Adipocyte (in vitro differentiated cells): ENCODE measurements around the gene COL4A2.
"Not testable (repeated sequence)": the region's sequence is repeated elsewhere in the genome, so short reads cannot be mapped to it uniquely, and the experiment has no call there.

Experiments
- DNase-seq: peaks from one replicate; pipeline ENCODE4 v3.0.0-alpha.2; 2015; ENCODE audit warnings: low read depth
- H3K27me3 ChIP-seq: replicated peaks from 2 replicates; pipeline ENCODE4 v1.7.0; 2013; ENCODE audit warnings: mild to moderate bottlenecking, low read length, moderate library complexity; ENCODE audit not compliant: control insufficient read depth, insufficient read depth
- H3K36me3 ChIP-seq: 2 replicates; pipeline ENCODE4 v1.7.0; 2013; ENCODE audit warnings: low read length, mild to moderate bottlenecking, moderate library complexity; ENCODE audit not compliant: control insufficient read depth, insufficient read depth, severe bottlenecking
- H3K4me1 ChIP-seq: 2 replicates; pipeline ENCODE4 v1.7.0; 2013; ENCODE audit warnings: mild to moderate bottlenecking, low read length, moderate library complexity; ENCODE audit not compliant: control insufficient read depth, insufficient read depth
- H3K4me3 ChIP-seq: 2 replicates; pipeline ENCODE4 v1.7.0; 2013; ENCODE audit warnings: mild to moderate bottlenecking, low read length, moderate library complexity
- H3K9ac ChIP-seq: 2 replicates; pipeline ENCODE4 v1.7.0; 2013; ENCODE audit warnings: mild to moderate bottlenecking, low read length, moderate library complexity
- H3K9me3 ChIP-seq: 2 replicates; pipeline ENCODE4 v1.7.0; 2013; ENCODE audit warnings: mild to moderate bottlenecking, low read length, moderate library complexity; ENCODE audit not compliant: control insufficient read depth

Gene COL4A2

DNA sequence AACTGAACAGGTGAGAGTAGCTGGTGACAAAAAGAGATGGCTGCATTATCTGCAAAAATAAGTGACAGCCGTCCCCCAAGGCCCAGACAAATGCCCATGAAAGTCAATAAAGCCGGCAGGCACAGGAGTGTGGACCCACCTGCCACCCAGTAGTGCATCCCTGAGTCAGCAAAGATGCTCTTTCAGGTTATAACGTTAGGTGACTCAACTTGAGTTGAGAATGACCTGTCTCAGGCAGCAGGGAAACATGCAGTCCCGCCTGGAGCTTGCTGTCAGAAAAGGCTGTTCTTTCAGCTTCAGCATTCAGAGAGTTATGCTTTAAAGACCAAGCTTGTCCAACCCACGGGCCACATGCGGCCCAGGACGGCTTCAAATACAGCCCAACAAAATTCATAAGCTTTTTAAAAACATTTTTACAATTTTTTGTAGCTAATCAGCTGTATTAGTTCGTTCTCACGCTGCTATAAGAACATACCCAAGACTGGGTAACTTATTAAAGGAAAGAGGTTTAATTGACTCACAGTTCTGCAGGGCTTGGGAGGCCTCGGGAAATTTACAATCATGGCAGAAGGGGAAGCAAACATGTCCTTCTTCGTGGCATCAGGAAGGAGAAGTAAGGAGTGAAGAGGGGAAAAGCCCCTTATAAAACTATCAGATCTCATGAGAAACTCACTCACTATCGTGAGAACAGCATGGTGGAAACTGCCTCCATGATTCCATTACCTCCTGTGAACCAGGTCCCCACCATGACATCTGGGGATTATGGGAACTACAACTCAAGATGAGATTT, 144.1 kb downstream of the COL4A2 start:
- Histone ChIP-seq H3K9ac (no peak overlapping the region), H3K9me3 (no peaks in the 10 kb centered on the region), H3K36me3 (peaks cover 95% of the 10 kb centered on the region)

DNA sequence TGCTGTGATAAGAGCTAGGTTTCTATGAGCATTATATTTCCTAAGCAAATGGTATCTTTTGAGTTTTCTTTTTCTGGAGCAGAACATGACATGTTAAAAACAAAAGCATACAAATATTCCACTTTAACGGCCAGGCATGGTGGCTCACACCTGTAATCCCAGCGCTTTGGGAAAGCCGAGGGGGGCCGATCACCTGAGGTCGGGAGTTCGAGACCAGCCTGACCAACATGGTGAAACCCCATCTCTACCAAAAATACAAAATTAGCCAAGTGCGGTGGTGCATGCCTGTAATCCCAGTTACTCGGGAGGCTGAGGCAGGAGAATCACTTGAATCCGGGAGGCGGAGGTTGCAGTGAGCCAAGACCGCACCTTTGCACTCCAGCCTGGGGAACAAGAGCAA, 146.0 kb downstream of the COL4A2 start:
- H3K4me3 ChIP-seq, DNase-seq, H3K4me1 ChIP-seq, H3K9ac ChIP-seq, H3K9me3 ChIP-seq, H3K27me3 ChIP-seq: not testable (repeated sequence)
- H3K36me3 ChIP-seq: peaks cover 85% of the 10 kb centered on the region

More for the DNA sequence above, 144.1 kb downstream of the COL4A2 start:
- Histone ChIP-seq H3K4me1 (no peaks in the 10 kb centered on the region), H3K4me3 (no peak overlapping the region), H3K27me3 (no peaks in the 10 kb centered on the region)
- no peak for DNase-seq

DNA sequence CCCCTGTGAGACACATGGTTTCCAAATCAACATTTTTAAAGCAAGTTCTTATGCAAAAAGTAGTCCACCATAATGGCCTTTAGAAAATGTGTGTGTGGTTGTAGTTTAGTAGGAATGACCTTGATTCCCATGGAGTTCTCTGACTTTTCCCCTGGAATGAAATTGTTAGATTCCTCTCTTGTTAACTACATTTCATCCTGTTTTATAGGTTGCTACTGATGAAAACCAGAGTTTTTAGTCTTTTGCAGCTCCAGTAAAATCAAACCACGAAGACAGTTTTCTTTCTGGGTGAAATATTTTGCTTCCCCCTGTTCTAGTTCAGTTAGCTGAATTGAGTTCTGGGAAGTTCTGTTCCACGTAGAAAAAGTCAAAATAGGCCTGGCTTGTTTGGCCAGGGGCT, 146.7 kb downstream of the COL4A2 start:
- Histone ChIP-seq H3K36me3 (peaks cover 85% of the 10 kb centered on the region), H3K4me3 (no peak overlapping the region), H3K4me1 (no peaks in the 10 kb centered on the region), H3K27me3 (no peaks in the 10 kb centered on the region), H3K9me3 (no peaks in the 10 kb centered on the region), H3K9ac (no peak overlapping the region)
- DNase-seq: no peak

DNA sequence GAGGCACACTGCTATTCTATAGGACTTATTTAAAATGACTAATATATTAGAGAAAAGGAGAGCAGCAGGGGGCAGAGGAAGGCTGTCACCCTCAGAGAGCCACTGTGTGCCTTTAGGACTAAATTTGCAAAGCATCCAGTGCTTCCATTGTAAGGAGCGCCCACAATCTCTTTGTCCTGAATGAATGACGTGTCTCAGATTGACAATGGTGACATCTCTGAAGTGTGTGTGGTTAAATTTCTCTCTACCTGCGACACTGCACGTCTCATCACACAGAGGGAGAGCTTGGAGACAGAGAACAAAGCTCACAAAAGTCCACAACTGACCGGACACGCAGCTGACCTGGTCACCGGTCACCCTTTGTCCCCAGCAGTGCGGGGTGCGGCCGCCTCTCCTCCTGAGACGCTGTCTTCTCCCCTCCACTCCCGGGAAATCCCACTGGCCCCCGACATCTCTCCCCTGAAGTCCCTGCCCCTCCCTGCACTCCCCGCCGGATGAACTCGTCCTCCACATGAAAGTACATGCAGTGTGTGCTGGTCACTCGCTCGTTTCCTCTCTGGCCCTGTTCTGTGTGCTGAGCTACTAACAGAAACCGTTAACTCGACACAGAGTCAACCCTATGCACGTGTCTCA, 147.3 kb downstream of the COL4A2 start:
- Histone ChIP-seq H3K27me3 (no peaks in the 10 kb centered on the region), H3K4me1 (no peaks in the 10 kb centered on the region), H3K4me3 (no peak overlapping the region), H3K36me3 (peaks cover 85% of the 10 kb centered on the region), H3K9ac (no peak overlapping the region), H3K9me3 (no peaks in the 10 kb centered on the region)
- DNase-seq: no peak

DNA sequence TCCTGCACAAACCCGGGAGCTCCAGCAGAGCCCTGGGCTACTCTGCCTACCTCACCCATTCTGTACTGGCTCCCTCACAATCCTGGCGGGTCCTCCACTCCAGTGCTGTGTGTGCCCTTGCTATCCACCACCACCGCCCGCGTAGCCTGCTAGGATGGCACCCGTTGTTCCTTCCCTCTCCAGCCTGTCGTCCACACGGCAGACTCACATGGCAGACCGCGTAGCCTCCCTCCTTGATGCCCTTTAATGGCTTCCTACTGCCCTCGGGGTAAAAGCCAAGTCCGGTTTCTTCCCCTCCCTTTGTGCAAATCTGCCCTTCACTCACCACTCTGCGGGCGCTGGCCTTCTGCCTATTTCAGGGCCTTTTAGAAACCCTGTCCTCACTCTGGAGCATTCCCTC, 147.9 kb downstream of the COL4A2 start:
- Histone ChIP-seq H3K27me3 (no peaks in the 10 kb centered on the region), H3K36me3 (peaks cover 83% of the 10 kb centered on the region), H3K4me3 (no peak overlapping the region), H3K9me3 (no peaks in the 10 kb centered on the region), H3K4me1 (no peaks in the 10 kb centered on the region), H3K9ac (no peak overlapping the region)
- no peak for DNase-seq

DNA sequence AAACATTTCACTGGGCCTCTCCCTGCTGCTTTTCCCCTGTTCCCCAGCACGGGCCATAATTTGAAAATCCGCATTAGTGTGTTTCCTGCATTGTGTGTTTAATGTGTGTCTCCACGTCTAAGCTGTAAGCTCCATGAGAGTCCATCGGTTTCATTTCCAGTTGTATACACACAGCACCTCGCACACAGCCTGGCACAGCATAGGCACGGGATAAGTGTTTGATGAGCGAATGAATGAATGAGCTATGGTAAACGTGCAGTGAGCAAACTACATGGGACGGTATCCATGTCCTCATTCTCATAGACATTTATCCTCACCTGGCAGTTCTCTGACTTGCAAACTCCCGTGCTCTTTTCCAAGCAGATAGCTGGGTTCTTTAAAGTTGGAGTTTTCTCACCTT, 148.4 kb downstream of the COL4A2 start:
- Histone ChIP-seq H3K4me1 (no peaks in the 10 kb centered on the region), H3K9me3 (no peaks in the 10 kb centered on the region), H3K9ac (no peak overlapping the region), H3K27me3 (no peaks in the 10 kb centered on the region), H3K4me3 (no peak overlapping the region), H3K36me3 (peaks cover 83% of the 10 kb centered on the region)
- no peak for DNase-seq

DNA sequence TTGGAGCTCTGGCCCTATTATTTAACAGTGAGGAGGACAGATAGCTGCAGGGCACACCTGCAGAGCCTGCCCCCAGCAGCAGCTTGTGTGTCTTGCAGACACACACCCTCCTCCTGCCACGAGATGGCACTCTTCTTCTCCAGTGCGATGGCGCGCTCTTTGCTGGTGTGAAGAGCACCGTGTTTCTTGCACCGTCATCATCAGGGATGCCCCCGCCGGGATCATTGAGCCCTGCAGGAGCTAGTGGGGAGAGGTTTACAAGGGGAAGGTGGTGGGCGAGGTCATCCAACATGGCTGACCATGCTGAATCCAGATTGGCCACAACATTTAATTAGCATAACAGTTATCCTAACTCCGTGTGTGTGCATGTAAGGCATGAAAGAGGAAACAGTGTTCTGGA, 148.9 kb downstream of the COL4A2 start:
- Histone ChIP-seq H3K4me1 (no peaks in the 10 kb centered on the region), H3K27me3 (no peaks in the 10 kb centered on the region), H3K36me3 (peaks cover 83% of the 10 kb centered on the region), H3K9ac (no peak overlapping the region), H3K9me3 (no peaks in the 10 kb centered on the region), H3K4me3 (no peak overlapping the region)
- DNase-seq: peak; percentile 54

DNA sequence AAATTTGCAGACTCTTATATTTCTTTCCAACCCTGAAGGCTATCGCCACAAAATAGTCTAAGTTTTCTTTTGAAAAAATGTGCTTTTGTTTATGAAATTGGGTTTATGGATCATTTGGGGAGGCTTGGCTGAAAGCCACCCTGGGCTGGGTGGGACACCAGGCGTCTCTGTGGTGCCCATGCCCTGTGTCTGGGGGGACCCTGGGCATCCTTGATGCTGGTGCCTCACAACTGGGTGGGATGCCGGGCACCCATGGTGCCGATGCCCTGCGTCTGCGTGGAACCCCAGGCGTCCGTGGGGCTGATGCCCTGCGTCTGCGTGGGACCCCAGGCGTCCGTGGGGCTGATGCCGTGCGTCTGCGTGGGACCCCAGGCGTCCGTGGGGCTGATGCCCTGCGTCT, 149.5 kb downstream of the COL4A2 start:
- Histone ChIP-seq H3K9me3 (no peaks in the 10 kb centered on the region), H3K4me3 (no peak overlapping the region), H3K9ac (no peak overlapping the region), H3K36me3 (peaks cover 84% of the 10 kb centered on the region), H3K4me1 (no peaks in the 10 kb centered on the region), H3K27me3 (no peaks in the 10 kb centered on the region)
- DNase-seq: no peak

DNA sequence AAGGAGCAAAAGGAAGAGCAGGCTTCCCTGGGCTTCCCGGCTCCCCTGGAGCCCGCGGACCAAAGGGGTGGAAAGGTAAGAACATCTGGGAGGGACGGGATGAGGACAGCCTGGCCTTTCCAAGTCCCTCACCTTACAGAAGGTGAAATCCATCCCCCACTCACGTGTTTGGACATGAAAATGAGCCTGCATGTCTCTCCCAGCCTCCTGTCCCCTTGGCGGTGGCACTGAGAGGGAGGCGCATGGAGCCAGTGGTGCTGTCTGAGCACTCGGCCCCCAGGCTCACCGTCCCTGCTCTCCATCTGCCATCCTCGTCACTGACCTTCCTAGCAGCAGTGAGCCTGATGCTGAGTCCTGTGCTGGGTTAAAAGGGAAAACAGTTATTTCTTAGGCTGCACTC, 150.3 kb downstream of the COL4A2 start:
- DNase-seq: no peak
- no peaks in the 10 kb centered on the region for H3K4me1 ChIP-seq
- no peak overlapping the region for H3K9ac ChIP-seq
- peaks cover 85% of the 10 kb centered on the region for H3K36me3 ChIP-seq
- H3K27me3 ChIP-seq: no peaks in the 10 kb centered on the region
- no peak overlapping the region for H3K4me3 ChIP-seq
- H3K9me3 ChIP-seq: no peaks in the 10 kb centered on the region

DNA sequence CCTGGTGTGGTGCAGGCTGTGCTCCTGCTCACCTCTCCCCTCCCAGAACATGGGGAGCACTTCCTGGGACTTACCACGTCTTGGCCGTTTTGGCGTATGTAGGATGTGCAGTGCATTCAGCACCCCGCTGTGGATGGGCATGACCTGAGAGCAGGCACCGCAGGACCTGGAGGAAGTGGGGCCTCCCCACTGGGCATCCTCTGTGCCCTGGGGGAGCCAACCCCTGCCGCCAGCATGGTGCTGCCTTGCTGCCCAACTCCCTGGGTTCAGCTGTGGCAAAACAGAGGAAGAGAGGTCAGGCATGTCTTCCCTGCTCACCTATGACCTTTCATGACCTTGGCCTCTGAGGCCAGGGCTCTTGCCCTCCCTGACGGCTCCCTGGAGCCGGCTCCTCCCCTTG, 150.9 kb downstream of the COL4A2 start:
- no peaks in the 10 kb centered on the region for H3K4me1 ChIP-seq
- no peaks in the 10 kb centered on the region for H3K27me3 ChIP-seq
- H3K36me3 ChIP-seq: peaks cover 85% of the 10 kb centered on the region
- H3K9ac ChIP-seq: no peak overlapping the region
- no peaks in the 10 kb centered on the region for H3K9me3 ChIP-seq
- H3K4me3 ChIP-seq: no peak overlapping the region
- DNase-seq: no peak

DNA sequence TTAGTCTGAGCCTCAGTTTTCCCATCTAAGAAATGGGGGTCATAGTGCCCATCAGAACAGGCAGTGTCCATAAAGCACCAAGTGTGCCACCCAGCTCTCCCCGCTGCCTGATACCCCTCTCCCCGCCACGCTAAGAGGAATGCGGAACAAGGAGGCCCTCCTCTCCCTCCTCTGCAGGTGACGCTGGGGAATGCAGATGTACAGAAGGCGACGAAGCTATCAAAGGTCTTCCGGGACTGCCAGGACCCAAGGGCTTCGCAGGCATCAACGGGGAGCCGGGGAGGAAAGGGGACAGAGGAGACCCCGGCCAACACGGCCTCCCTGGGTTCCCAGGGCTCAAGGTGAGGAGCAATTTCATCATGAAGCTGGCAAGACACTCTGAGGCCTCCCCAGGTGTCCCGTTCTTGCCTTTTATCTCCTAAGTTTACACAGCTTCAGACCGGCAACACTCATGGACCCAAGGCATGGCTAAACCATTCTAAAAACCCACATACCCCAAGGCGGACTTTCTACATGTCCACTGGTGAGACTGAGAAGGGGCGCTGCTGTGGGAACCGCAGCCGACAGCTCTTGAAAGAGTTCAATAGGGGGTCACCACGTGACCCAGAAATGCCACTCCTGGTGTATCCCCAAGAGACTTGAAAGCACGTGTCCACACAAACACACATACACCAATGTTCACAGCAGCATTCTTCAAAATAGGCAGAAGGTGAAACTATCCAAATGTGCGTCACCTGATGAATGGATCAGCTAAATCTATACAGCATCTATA, 151.7 kb downstream of the COL4A2 start:
- Histone ChIP-seq H3K4me3 (no peak overlapping the region), H3K36me3 (peaks cover 85% of the 10 kb centered on the region), H3K4me1 (no peaks in the 10 kb centered on the region), H3K9ac (no peak overlapping the region), H3K27me3 (no peaks in the 10 kb centered on the region), H3K9me3 (no peaks in the 10 kb centered on the region)
- no peak for DNase-seq
